ENCODE results near the gene FBXO21. TPM values are rescaled to one million over a fixed set of nuclear protein-coding genes. Genes with fewer than 3 reads are reported as not detected.
"Not testable (repeated sequence)": the region's sequence is repeated elsewhere in the genome, so short reads cannot be mapped to it uniquely, and the experiment has no call there.

Gene FBXO21
- total and polyA plus RNA-seq, 2 experiments from 2014 or later = 53.7 to 203 TPM

DNA sequence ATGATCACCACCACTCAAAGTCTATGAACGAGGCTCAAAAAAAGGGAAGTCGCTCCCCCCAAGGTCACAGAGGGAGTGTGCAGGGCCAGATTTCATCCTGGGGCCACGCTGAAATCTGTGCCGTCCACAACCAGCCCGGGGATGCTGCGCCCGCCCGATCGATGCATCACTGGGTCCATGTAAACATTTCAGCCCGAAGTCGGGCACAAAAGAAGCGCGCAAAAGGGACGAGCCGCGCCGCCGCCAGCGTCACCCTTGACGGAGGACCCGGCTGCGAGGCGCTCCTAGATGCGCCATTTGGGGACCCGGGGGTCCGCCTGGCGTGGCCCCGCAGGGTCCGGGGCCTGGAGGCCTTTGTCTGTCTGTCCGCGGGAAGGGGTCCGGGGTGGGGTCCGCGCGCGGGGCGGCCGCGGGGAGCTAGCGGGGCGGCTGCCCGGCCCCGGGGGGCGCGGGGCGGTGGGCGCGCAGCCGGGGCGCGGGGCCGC, 503 bp downstream of the FBXO21 start:
- Histone ChIP-seq H3K4me1 (ENCODE audit: low read depth) (peaks cover 4% of the 10 kb centered on the region), H3K27me3 (no peaks in the 10 kb centered on the region), H3K27ac (no peak overlapping the region), H3K9me3 (ENCODE audit: low read depth) (no peaks in the 10 kb centered on the region), H3K36me3 (peaks cover 20% of the 10 kb centered on the region), H3K4me3 (peak overlapping the region; percentile 83)
- TF ChIP-seq, protein P1, sequence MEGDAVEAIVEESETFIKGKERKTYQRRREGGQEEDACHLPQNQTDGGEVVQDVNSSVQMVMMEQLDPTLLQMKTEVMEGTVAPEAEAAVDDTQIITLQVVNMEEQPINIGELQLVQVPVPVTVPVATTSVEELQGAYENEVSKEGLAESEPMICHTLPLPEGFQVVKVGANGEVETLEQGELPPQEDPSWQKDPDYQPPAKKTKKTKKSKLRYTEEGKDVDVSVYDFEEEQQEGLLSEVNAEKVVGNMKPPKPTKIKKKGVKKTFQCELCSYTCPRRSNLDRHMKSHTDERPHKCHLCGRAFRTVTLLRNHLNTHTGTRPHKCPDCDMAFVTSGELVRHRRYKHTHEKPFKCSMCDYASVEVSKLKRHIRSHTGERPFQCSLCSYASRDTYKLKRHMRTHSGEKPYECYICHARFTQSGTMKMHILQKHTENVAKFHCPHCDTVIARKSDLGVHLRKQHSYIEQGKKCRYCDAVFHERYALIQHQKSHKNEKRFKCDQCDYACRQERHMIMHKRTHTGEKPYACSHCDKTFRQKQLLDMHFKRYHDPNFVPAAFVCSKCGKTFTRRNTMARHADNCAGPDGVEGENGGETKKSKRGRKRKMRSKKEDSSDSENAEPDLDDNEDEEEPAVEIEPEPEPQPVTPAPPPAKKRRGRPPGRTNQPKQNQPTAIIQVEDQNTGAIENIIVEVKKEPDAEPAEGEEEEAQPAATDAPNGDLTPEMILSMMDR (IDR thresholded peaks at IDR 0.05; ENCODE audit: low read depth, low read length) = no peak
- DNase-seq (ENCODE audit: low read depth in 1 of 2, low spot score in 1 of 2) = peak; percentile 21 to 54

DNA sequence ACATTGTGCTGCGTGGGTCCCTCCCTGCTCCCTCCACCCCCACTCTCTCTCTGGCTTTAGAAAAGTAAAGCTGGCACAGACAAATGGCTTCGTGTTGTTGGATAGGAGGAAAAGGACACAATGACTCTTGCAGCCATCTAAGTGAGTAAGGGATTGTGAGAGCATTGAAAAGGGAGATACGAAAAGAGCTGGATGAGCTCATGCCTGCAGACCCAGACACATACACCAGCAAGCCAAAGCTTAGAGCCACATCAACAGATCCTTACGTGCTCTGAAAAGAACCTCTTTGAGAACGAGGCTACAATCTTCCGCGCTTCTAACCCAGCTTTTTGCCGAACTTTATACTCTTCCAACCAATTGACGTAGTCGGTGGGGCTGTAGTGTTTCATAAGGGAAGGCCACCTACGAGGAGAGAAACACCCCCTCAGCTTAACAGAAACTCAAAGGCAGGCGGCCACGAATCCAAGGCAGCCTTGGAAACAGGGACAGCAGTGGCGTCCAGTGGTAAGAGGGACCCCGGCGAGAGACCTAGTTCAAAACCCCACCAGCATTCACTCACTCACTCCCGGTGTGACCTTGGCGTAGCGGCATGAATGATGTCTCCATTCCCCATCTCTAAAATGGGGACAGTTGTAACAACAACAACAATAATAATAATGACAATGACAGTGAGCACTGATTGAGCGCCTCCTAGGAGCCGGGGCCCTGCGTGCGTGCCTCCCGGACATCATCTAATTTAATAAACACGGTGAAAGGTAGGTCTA, 1.1 kb downstream of the FBXO21 start:
- Histone ChIP-seq H3K9me3 (ENCODE audit: low read depth) (no peaks in the 10 kb centered on the region), H3K27me3 (no peaks in the 10 kb centered on the region), H3K36me3 (peaks cover 26% of the 10 kb centered on the region), H3K27ac (no peak overlapping the region), H3K4me1 (ENCODE audit: low read depth) (peaks cover 4% of the 10 kb centered on the region), H3K4me3 (peak overlapping the region; percentile 83)
- TF ChIP-seq, protein P1 (IDR thresholded peaks at IDR 0.05; ENCODE audit: low read depth, low read length) = no peak
- DNase-seq (ENCODE audit: low read depth in 1 of 2, low spot score in 1 of 2) = peak in 1 of 2 donors; percentile 65

DNA sequence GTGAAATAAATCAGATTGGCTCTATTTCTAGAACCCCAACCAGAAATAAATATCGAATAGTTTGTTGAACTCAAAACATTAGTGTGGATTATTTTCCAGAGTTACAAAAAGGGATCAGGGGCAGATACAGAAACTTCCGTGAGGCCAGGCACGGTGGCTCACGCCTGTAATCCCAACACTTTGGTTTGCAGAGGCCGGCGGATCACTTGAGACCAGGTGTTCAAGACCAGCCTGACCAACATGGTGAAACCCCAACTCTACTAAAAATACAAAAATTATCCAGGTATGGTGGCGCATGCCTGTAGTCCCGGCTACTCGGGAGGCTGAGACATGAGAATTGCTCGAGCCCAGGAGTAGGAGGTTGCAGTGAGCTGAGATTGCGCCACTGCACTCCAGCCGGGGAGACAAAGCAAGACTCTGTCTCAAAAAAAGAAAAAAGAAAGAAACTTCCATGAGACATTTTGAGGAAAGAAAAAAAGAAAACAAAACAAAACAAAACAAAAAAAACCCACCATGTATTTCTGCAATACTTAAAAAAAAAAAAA, 2.1 kb downstream of the FBXO21 start:
- H3K4me3 ChIP-seq = no peak overlapping the region
- peak in 1 of 2 donors; percentile 11 for DNase-seq (ENCODE audit: low read depth in 1 of 2, low spot score in 1 of 2)

DNA sequence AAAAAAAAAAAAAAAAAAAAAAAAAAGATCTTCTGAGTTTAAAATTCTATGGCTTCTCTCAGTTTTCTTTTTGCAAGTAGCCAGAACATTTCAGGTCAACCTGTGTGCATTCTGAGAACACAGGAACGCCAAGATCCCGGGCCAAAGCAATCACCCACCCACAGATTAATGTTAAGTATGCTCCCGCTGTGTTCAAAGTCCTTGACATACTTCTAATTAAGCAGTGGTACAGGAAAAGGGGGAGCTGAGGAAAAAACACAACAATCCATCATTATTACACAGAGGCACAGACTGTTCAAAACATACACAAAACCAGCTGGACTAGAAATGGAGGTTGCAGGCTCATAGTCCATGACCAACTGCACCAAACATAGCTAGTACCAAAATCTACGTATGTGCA, 2.8 kb downstream of the FBXO21 start:
- Histone ChIP-seq H3K4me1 (ENCODE audit: low read depth) (peaks cover 4% of the 10 kb centered on the region), H3K9me3 (ENCODE audit: low read depth) (no peaks in the 10 kb centered on the region), H3K27me3 (no peaks in the 10 kb centered on the region), H3K4me3 (no peak overlapping the region), H3K36me3 (peaks cover 36% of the 10 kb centered on the region), H3K27ac (no peak overlapping the region)
- TF ChIP-seq, protein P1 (IDR thresholded peaks at IDR 0.05; ENCODE audit: low read depth, low read length) = no peak
- no peak for DNase-seq (ENCODE audit: low read depth in 1 of 2, low spot score in 1 of 2)

More for the DNA sequence above, 2.1 kb downstream of the FBXO21 start:
- Histone ChIP-seq H3K36me3 (peaks cover 34% of the 10 kb centered on the region), H3K4me1 (ENCODE audit: low read depth) (peaks cover 4% of the 10 kb centered on the region), H3K9me3 (ENCODE audit: low read depth) (no peaks in the 10 kb centered on the region), H3K27ac (no peak overlapping the region), H3K27me3 (no peaks in the 10 kb centered on the region)
- TF ChIP-seq, protein P1 (IDR thresholded peaks at IDR 0.05; ENCODE audit: low read depth, low read length) = no peak

DNA sequence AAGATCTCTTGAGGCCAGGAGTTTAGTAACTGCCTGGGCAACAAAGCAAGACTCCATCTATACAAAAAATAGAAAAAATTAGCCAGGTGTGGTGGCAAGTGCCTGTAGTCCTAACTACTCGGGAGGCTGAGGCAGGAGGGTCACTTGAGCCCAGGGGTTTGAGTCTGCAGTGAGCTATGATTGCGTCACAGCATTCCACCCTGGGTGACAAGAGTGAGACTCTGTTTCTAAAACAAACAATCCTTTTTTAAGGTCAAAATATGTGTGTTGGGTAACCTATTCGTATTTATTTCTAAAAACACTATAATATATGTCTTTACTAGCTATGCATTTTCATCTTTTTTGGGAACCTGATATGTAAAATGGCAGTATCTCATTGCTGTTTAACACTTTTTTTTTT, 7.4 kb downstream of the FBXO21 start:
- Histone ChIP-seq H3K27me3 (no peaks in the 10 kb centered on the region), H3K4me1 (ENCODE audit: low read depth) (no peaks in the 10 kb centered on the region), H3K27ac (no peak overlapping the region), H3K4me3 (no peak overlapping the region), H3K36me3 (peaks cover 54% of the 10 kb centered on the region), H3K9me3 (ENCODE audit: low read depth) (no peaks in the 10 kb centered on the region)
- no peak for DNase-seq (ENCODE audit: low read depth in 1 of 2, low spot score in 1 of 2)
- TF ChIP-seq, protein P1 (IDR thresholded peaks at IDR 0.05; ENCODE audit: low read depth, low read length) = no peak

DNA sequence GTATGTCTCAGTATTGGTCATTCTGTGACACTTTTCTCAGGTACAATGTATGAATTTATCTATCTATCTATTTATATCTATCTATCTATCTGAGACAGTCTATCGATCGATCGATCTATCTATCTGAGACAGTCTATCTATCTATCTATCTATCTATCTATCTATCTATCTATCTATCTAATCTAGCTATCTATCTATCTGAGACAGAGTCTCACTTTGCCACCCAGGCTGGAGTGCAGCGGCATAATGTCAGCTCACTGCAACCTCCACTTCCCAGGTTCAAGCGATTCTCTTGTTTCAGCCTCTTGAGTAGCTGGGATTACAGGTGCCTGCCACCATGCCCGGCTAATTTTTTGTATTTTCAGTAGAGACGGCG, 8.8 kb downstream of the FBXO21 start:
- DNase-seq (ENCODE audit: low read depth in 1 of 2, low spot score in 1 of 2); H3K4me3 ChIP-seq; H3K4me1 ChIP-seq (ENCODE audit: low read depth); H3K27ac ChIP-seq; H3K27me3 ChIP-seq; H3K9me3 ChIP-seq (ENCODE audit: low read depth): not testable (repeated sequence)
- peaks cover 61% of the 10 kb centered on the region for H3K36me3 ChIP-seq
